Lower lobe of right lung (tissue), 2 donors: ENCODE results near the gene ANKRD34A. TPM values are rescaled to one million over a fixed set of nuclear protein-coding genes. Genes with fewer than 3 reads are reported as not detected.

Experiments used
- ATAC-seq, 2 donors: fragments of 200-7000 bp; cut with Tn5 transposase; one replicate each; pipeline ENCODE4 v1.9.1; 2020 to 2022; ENCODE audit warnings: mild to moderate bottlenecking in 2 of 2, moderate library complexity in 2 of 2
- DNase-seq: peaks from one replicate; pipeline ENCODE4 v3.0.0-alpha.2; 2020
- H3K27ac ChIP-seq: fragments of 200-600 bp; one replicate; pipeline ENCODE4 v1.8.0; 2022
- H3K27me3 ChIP-seq: fragments of 200-600 bp; one replicate; pipeline ENCODE4 v1.8.0; 2022; ENCODE audit warnings: low read depth
- H3K36me3 ChIP-seq: fragments of 200-600 bp; one replicate; pipeline ENCODE4 v1.8.0; 2022; ENCODE audit warnings: mild to moderate bottlenecking
- H3K4me1 ChIP-seq: fragments of 200-600 bp; one replicate; pipeline ENCODE4 v1.8.0; 2022
- H3K4me3 ChIP-seq: fragments of 200-600 bp; one replicate; pipeline ENCODE4 v1.8.0; 2022; ENCODE audit warnings: mild to moderate bottlenecking
- H3K9me3 ChIP-seq: fragments of 200-600 bp; one replicate; pipeline ENCODE4 v1.8.0; 2022
- intact Hi-C: fragments of 100-400 bp; cut with DNase I; formaldehyde crosslinking; loops from one replicate; pipeline ENCODE4 v1.11.0; 2022
- total RNA-seq: library from RNA; stranded (reverse); fragmentation: NEBNext Ultra II Directional; extraction: Animal tissue kit (Norgen Biotek cat#: 25700); gene quantifications from one replicate; pipeline ENCODE4 v1.2.1, GENCODE V29; 2021
- TF ChIP-seq, protein P1 (sequence below): fragments of 200-600 bp; IDR thresholded peaks from one replicate; pipeline ENCODE4 v1.8.0; 2022; ENCODE audit warnings: antibody characterized with exemption, mild to moderate bottlenecking
- donor health status: DM: no; HTN: yes; CAD: no; lungs with severe emphysema.

Gene ANKRD34A
- total RNA-seq, 1 donor from 2014 or later = 0.41 TPM

DNA sequence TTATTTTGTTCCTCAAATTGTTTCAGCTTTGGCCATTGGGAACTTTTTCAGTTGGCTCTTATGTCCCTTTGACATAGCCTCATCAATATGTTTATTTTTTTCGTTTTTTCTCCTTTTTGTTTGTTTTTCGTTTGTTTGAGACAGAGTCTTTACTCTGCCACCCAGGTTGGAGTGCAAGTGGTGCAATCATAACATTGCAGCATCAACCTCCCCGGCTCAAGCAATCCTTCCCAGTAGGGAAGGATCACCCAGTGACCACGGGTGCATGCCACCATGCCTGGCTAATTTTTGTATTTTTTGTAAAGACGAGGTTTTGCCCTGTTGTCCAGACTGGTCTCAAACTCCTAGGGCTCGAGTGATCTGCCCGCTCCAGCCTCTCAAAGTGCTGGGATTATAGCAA, 8.2 kb upstream of the ANKRD34A start:
- no peak overlapping the region for H3K4me3 ChIP-seq
- no peak overlapping the region for H3K27ac ChIP-seq
- DNase-seq = no peak
- H3K9me3 ChIP-seq = no peaks in the 10 kb centered on the region
- TF ChIP-seq, protein P1, sequence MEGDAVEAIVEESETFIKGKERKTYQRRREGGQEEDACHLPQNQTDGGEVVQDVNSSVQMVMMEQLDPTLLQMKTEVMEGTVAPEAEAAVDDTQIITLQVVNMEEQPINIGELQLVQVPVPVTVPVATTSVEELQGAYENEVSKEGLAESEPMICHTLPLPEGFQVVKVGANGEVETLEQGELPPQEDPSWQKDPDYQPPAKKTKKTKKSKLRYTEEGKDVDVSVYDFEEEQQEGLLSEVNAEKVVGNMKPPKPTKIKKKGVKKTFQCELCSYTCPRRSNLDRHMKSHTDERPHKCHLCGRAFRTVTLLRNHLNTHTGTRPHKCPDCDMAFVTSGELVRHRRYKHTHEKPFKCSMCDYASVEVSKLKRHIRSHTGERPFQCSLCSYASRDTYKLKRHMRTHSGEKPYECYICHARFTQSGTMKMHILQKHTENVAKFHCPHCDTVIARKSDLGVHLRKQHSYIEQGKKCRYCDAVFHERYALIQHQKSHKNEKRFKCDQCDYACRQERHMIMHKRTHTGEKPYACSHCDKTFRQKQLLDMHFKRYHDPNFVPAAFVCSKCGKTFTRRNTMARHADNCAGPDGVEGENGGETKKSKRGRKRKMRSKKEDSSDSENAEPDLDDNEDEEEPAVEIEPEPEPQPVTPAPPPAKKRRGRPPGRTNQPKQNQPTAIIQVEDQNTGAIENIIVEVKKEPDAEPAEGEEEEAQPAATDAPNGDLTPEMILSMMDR = no peak
- peaks cover 9% of the 10 kb centered on the region for H3K4me1 ChIP-seq
- no peaks in the 10 kb centered on the region for H3K36me3 ChIP-seq
- no peaks in the 10 kb centered on the region for H3K27me3 ChIP-seq
- no peak for ATAC-seq
- intact Hi-C loops = no loop called here

DNA sequence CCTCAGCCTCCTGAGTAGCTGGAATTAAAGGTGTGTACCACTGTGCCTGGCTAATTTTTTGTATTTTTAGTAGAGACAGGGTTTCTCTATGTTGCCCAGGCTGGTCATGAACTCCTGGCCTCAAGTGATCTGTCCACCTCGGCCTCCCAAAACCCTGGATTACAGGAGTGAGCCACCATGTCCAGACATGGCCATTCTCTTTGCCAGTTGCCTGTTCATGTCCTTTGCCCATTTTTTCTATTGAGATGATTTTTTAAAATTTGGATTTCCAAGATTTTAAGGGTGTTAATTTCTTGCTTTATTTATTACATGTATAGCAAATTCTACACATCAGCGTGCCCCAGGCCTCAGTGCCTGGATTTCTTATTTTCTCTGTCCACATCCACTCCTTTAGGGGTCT, 2.9 kb upstream of the ANKRD34A start:
- Histone ChIP-seq H3K9me3 (no peaks in the 10 kb centered on the region), H3K27me3 (no peaks in the 10 kb centered on the region), H3K4me3 (no peak overlapping the region), H3K36me3 (no peaks in the 10 kb centered on the region), H3K4me1 (peaks cover 30% of the 10 kb centered on the region), H3K27ac (no peak overlapping the region)
- intact Hi-C loops = no loop called here
- DNase-seq = no peak
- TF ChIP-seq, protein P1 = no peak
- ATAC-seq = no peak

DNA sequence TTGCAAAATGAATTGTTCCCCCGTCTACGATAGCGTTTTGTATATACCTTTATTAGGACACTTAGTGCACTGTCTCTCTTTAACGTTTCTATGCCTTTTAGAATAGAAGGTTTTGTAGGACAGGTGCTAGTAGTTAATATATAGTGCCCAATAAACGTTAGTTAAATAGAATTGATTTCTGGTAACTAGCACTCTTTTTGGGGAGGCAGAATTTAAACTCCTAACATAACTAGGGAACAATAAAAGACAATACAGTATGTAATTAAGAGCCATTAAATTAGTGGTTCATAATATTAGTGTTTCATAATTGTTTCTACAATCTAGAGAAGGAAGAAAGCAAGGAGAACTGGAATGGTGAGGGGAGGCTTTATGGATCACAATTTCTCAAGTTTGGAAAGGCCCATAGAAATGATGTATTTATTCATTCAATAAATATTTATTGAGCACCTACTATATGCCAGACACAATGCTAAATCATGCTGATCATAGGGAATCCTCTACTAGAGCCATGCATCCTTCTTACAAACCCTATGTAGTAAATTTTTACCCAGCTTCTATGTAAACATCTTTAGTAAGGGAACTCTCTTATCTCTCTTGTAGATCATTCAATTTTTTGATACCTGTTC, 857 bp upstream of the ANKRD34A start:
- no peaks in the 10 kb centered on the region for H3K36me3 ChIP-seq

DNA sequence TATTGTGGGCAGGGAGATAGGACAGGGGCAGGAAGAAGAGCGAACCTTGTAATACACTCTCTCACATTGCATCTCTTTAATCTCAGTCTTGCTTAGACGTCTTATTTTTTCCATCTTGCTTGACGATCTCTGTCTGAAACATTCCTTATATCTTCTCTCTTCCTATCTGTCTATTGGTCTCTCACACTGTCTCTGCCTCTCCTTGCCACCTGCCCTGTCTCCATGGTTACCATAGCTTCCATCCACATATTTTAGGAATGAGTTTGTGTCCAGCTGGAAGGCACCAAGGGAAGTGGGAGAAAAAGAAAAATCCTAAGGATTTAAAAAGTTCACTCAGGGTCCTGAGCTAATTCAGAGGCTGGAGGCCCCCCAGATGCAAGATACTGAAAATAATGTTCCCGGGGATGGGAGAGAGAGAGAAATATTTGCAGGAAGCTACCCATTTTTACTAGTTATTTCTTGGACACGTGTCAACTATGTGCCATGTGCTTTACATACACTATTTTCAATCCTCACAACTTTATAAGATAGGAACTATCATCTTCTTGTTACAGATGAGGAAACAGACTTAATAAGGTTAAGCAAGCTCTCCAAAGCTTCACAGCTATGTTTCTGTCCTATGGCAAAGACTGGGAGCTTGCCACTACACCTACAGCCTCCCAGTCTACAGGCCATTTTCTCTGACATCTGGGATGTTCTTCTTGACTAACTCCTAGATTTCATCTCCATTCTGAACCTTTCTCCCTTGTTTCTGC, 933 bp downstream of the ANKRD34A start:
- Histone ChIP-seq H3K36me3 (no peaks in the 10 kb centered on the region), H3K27me3 (no peaks in the 10 kb centered on the region), H3K27ac (peak overlapping the region; percentile 85), H3K4me3 (peak overlapping the region; percentile 66), H3K4me1 (peaks cover 54% of the 10 kb centered on the region), H3K9me3 (no peaks in the 10 kb centered on the region)
- ATAC-seq = no peak
- intact Hi-C loops = no loop called here
- TF ChIP-seq, protein P1 = no peak
- DNase-seq = no peak

More for the DNA sequence above, 857 bp upstream of the ANKRD34A start:
- H3K27me3 ChIP-seq = no peaks in the 10 kb centered on the region
- TF ChIP-seq, protein P1 = no peak
- H3K4me1 ChIP-seq = peaks cover 44% of the 10 kb centered on the region
- DNase-seq = no peak
- peak overlapping the region; percentile 85 for H3K27ac ChIP-seq
- intact Hi-C loops = no loop called here
- no peak for ATAC-seq
- H3K4me3 ChIP-seq = peak overlapping the region; percentile 66
- no peaks in the 10 kb centered on the region for H3K9me3 ChIP-seq

DNA sequence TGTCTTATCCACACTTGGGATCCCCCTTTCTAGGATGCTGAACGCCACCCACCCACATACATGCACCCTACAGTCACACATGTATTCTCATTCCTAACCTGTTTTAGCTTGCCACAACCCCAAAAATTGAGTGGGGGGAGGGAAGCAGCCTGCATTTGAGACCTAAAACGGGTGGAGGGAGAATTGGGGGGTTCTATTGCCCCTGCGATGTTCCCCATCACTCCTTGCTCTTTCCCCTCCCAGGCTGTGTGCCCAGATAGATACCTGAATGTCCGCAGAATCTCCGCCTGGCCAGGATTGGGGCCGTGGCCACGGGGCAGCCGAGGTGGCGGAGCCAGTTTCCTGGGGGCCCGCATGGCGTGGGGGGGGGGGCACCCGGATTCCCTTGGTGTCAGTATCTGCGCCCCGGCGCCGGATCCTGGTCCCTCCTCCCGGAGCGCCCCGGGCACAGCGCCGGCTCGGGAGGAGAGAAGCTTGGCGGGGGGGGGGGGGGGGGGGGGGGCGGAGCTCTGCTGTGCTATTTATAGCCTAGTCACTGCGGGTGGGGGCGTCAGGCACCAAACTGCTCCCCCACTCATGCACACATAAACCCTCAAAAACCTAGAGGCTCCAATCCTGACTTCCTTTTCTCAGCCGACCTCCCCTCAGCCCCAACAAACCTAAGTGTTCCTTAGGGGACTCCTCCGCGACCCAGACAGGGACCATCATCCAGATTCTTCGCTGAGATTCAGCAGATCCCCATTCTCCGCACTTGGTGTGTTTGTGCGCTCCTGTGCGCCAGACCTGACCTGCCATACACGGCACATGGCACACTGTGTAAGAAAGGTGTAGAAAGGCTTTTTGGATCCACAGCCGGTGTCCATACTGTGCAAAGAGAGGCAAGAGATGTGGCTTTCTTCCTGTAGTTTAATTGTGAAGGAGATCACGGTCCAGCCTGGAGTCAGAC, 1.9 kb downstream of the ANKRD34A start:
- H3K4me1 ChIP-seq = peaks cover 59% of the 10 kb centered on the region
- H3K4me3 ChIP-seq = peak overlapping the region; percentile 69
- H3K9me3 ChIP-seq = no peaks in the 10 kb centered on the region
- peak overlapping the region; percentile 85 for H3K27ac ChIP-seq
- ATAC-seq = no peak
- intact Hi-C loops = no loop called here
- H3K27me3 ChIP-seq = no peaks in the 10 kb centered on the region
- DNase-seq = no peak
- no peaks in the 10 kb centered on the region for H3K36me3 ChIP-seq
- TF ChIP-seq, protein P1 = no peak
